Activated naive CD8-positive, alpha-beta T cell treated with anti-CD3 and anti-CD28 coated beads, Interleukin-2, amount 10 ng/mL, durations not matched to agents 7 days and 5 days (primary cell): ENCODE results near the gene SKI. TPM values are rescaled to one million over a fixed set of nuclear protein-coding genes. Genes with fewer than 3 reads are reported as not detected.

ENCODE experiments used
- ATAC-seq: fragments of 150-1000 bp; cut with Tn5 transposase; one replicate; pipeline ENCODE4 v1.10.0; 2021; ENCODE audit warnings: low read depth, moderate library complexity
- POLR2A ChIA-PET: fragments of 350-600 bp; sonication (Branson Sonifier 250); formaldehyde crosslinking; loops from one replicate; lab custom pipeline; 2021; ENCODE audit warnings: antibody characterized with exemption; lab: Charles Lee
- DNase-seq: peaks from one replicate; pipeline ENCODE4 v3.0.0; 2021
- H3K27ac Mint-ChIP-seq: one replicate; pipeline ENCODE4 v1.8.0; 2022; ENCODE audit warnings: mild to moderate bottlenecking, mixed read lengths
- H3K27me3 Mint-ChIP-seq: one replicate; pipeline ENCODE4 v1.8.0; 2022; ENCODE audit warnings: mild to moderate bottlenecking, moderate library complexity, mixed read lengths
- H3K36me3 Mint-ChIP-seq: one replicate; pipeline ENCODE4 v1.8.0; 2021; ENCODE audit warnings: mild to moderate bottlenecking, mixed read lengths
- H3K4me1 Mint-ChIP-seq: one replicate; pipeline ENCODE4 v1.8.0; 2021; ENCODE audit warnings: mixed read lengths
- H3K4me3 Mint-ChIP-seq: one replicate; pipeline ENCODE4 v1.8.0; 2022; ENCODE audit warnings: mild to moderate bottlenecking, moderate library complexity, mixed read lengths
- H3K9me3 Mint-ChIP-seq: one replicate; pipeline ENCODE4 v1.8.0; 2021; ENCODE audit warnings: mixed read lengths
- total RNA-seq, 2 experiments: library from RNA; stranded (reverse); gene quantifications; one replicate each; pipeline ENCODE4 v1.2.3, GENCODE V29; 2021

SKI gene
- 10 to 100 TPM; 59.3 to 71.6 TPM for total RNA-seq

DNA sequence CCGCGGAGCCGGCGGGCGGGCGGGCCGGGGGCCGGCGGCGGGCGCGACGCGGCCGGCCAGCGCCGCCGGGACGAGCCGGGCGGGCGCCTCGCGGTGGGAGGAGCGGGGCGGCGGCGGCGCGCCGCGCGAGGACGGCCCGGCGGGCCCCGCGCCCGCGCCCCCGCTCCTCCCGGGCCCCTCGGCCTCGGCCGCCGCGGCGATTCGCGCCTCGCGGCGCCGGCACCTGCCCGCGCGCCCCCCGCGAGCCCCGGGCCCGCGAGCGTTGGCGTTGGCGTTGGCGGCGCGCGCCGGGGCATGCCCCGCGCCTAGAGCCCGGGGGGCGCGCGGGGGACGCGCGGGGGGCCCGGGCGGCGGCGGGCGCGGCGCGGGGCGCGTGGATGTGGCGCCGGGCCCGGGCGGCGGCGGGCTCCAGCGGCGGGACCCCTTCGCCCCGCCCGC lies at the start of gene SKI:
SKI (plus strand) TSS at position 163 of the 438 bp plus-strand sequence. CDS start 448 bp downstream, outside the sequence.
- H3K36me3 Mint-ChIP-seq: peaks cover 3% of the 10 kb centered on the region
- peak within 1 kb of the TSS; percentile 94 for H3K4me3 Mint-ChIP-seq
- peak within 1 kb of the TSS; percentile 95 for H3K27ac Mint-ChIP-seq
- peaks cover 19% of the 10 kb centered on the region for H3K4me1 Mint-ChIP-seq
- H3K27me3 Mint-ChIP-seq: peaks cover 11% of the 10 kb centered on the region
- H3K9me3 Mint-ChIP-seq: no peaks in the 10 kb centered on the region
- POLR2A ChIA-PET: interaction anchor here (0.7 to 4.4 kb wide), 6 partner anchors 16 to 163 kb away, joined by 3 to 34 read pairs (median 8); partner anchors contain the start of genes MORN1 and RER1
- DNase-seq (no peak), ATAC-seq (no peak)

DNA sequence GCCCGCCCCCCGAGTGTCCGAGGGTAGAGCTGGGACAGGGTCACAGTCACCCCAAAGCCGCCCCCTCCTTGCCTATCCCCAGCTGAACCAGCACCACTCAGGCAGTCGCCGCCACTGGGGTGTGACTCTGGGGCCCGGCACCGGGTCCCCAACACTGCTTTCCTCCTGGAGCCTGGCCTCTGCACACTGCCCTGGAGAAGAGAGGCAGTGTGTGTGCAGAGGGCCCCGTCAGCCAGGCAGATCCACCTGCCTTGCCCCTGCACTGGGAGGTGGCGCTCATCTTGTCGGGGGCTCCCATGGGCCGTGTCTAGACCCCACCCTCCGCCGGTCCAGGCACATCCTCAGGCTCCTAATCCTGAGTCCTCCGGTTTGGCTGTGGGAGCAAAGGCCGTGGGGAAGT lies 49.2 kb upstream of the SKI start:
- no peak overlapping the region for H3K4me3 Mint-ChIP-seq
- no peak overlapping the region for H3K27ac Mint-ChIP-seq
- no peak for ATAC-seq
- H3K4me1 Mint-ChIP-seq: no peaks in the 10 kb centered on the region
- POLR2A ChIA-PET: no interaction called here
- DNase-seq: no peak
- H3K9me3 Mint-ChIP-seq: no peaks in the 10 kb centered on the region
- H3K36me3 Mint-ChIP-seq: no peaks in the 10 kb centered on the region
- no peaks in the 10 kb centered on the region for H3K27me3 Mint-ChIP-seq

DNA sequence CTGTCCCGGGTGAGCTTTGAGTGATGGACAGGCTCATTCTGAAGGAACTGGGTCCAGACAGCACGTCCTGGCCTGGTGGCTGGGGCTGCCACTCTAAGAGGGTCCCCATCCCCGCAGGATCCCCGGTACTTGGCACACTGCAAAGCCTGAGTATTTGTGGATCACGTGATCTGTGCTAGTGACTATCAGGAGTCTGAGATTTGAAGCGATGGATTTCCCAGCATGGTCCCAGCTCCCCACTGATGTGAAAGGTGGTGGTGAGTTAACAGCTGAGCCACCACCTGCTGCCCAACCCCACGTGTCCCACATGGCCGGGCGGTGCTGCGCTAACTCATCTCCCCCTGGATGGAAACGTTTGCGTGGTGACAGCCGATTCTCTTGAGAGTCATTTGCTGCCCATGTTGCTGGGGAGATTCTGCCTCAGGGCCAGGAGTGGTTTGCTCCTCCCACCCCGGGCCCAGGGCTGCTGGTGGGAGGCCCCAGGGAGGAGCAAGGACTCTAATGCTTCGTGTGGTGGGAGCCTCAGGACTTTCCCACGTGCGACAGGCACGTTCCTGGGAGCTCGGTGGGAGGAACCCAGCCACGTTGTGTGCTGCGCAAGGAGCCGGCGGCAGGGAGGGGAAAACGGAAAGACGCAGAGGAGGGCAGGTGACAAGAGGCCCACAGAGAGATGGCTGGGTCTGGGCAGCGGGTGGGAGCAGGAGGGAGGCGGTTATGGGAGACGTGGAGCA lies 48.7 kb upstream of the SKI start:
- Mint-ChIP-seq H3K27ac (no peak overlapping the region), H3K27me3 (no peaks in the 10 kb centered on the region), H3K9me3 (no peaks in the 10 kb centered on the region), H3K4me3 (no peak overlapping the region), H3K36me3 (no peaks in the 10 kb centered on the region), H3K4me1 (no peaks in the 10 kb centered on the region)
- POLR2A ChIA-PET: no interaction called here
- ATAC-seq (no peak), DNase-seq (no peak)

DNA sequence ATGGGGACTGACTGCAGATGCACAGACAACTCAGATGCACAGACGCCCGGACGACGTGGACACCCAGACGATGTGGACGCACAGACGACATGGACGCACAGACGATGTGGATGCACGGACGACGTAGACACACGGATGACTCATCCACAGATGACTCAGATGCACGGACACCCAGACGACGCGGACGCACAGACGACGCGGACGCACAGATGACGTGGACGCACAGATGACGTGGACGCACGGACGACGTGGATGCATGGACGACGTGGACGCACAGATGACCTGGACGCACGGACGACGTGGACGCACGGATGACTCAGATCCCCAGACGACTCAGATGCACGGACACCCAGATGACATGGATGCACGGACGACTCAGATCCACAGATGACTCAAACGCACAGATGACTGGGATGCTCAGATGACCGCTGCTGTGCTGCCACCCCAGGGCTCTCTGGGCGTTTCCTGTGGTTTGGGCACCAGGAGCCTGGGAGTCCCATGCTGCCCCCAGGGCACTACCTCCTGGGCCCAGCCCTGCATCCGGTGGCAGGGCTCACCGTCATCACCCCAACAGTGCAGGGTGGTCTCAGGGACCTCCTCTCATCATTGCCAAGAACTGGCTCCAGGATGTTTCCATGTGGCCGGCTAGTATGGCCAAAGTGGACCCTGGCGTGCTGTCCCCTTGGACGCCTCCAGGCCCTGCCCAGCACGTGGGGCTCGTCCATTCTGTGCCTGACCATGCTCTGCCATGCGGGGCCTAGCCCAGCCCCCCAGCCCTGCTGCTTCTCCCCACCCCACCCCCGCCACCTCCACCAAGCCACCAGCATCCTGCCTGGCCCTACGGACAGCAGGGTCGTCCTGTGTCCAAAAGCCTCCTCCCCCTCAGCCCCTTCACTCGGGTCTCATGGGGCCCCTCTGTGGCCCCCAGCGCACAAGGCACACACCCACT lies 47.5 kb upstream of the SKI start:
- Mint-ChIP-seq H3K36me3 (no peaks in the 10 kb centered on the region), H3K4me3 (no peak overlapping the region), H3K27me3 (no peaks in the 10 kb centered on the region), H3K9me3 (no peaks in the 10 kb centered on the region), H3K4me1 (no peaks in the 10 kb centered on the region), H3K27ac (no peak overlapping the region)
- DNase-seq (no peak), ATAC-seq (no peak)
- POLR2A ChIA-PET: no interaction called here

DNA sequence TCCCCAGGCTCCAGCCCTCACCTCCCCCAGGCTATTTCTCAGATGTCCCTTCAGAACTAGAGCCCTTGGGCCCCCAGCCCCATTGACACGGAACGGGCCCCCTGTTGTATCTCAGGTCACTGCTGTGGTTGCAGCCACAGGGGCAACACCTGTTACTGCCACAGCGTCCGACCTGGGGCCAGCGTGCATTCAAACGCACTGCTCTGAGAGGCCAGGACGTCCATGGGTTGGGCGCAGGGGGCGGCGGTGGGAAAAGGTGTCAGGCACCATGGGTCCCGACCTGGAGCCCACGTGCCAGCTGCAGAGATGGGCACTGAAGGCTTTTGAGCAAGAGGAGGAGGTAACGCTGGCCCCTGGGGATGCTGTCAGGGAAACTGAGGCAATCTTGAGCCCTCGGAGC lies 46.8 kb upstream of the SKI start:
- ATAC-seq (no peak), DNase-seq (no peak)
- Mint-ChIP-seq H3K4me3 (no peak overlapping the region), H3K27ac (no peak overlapping the region), H3K36me3 (no peaks in the 10 kb centered on the region), H3K9me3 (no peaks in the 10 kb centered on the region), H3K4me1 (no peaks in the 10 kb centered on the region), H3K27me3 (no peaks in the 10 kb centered on the region)
- POLR2A ChIA-PET: no interaction called here

DNA sequence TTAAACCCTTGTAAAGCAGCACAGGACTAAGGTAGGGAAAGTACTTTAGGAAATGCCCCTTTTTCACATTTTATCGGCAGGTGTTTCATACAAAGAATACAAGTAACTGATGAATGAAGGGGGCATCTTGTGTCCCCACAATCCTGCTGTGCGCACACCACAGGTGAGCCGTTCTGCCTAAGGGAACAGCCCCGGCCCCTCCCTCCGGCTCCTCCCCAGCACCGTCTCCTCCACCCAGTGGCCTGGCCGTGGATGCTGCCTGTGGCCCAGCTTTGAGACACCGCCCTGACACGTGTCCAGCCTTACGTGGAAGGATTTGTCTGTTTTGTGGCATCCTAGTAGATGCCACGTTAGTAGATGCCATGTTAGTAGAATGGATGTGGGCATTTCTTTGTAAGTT lies 46.4 kb upstream of the SKI start:
- H3K4me3 Mint-ChIP-seq: no peak overlapping the region
- DNase-seq: no peak
- no peaks in the 10 kb centered on the region for H3K9me3 Mint-ChIP-seq
- no peak for ATAC-seq
- no peaks in the 10 kb centered on the region for H3K36me3 Mint-ChIP-seq
- H3K4me1 Mint-ChIP-seq: no peaks in the 10 kb centered on the region
- POLR2A ChIA-PET: no interaction called here
- H3K27me3 Mint-ChIP-seq: no peaks in the 10 kb centered on the region
- no peak overlapping the region for H3K27ac Mint-ChIP-seq

DNA sequence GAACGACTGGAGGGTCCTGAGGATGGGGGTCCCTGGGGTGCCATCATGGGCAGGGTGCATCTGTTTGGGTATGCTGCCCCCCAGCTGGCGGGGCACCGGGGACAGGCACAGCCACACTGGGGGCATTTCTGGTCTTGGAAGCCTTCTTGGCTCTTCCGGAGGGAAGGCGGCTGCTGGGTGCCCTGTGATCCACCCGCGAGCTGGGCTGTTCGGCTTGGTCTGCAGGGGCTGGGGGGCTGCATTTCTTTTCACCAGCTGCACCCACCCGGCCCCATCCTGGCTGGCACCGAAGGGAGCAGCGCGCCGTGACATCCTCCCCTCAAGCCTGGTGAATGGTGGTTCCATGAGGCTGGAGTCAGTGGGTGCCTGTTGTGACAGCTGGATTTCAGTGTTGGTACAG lies 45.7 kb upstream of the SKI start:
- Mint-ChIP-seq H3K4me1 (no peaks in the 10 kb centered on the region), H3K36me3 (no peaks in the 10 kb centered on the region), H3K27ac (no peak overlapping the region), H3K9me3 (no peaks in the 10 kb centered on the region), H3K4me3 (no peak overlapping the region), H3K27me3 (no peaks in the 10 kb centered on the region)
- ATAC-seq (no peak), DNase-seq (no peak)
- POLR2A ChIA-PET: no interaction called here

DNA sequence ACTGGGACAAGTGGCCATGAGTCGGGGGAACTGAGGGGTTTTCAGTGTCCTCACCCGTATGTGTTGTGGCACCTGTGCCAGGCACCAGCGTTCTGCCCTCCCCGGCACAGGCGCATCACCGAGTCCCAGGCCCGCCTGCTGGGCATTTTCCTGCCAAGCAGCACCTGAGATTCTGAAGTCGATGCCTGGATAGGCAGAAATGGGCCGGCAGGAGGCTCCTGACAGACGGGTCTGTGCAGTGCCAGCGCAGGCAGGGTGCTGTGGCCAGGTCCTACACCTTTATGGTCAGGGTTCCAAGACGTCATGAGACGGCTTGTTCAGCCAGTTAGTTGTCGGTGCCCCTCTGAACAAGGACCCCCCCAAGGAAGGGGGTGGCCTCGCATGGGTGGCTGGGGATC lies 44.2 kb upstream of the SKI start:
- no peaks in the 10 kb centered on the region for H3K27me3 Mint-ChIP-seq

DNA sequence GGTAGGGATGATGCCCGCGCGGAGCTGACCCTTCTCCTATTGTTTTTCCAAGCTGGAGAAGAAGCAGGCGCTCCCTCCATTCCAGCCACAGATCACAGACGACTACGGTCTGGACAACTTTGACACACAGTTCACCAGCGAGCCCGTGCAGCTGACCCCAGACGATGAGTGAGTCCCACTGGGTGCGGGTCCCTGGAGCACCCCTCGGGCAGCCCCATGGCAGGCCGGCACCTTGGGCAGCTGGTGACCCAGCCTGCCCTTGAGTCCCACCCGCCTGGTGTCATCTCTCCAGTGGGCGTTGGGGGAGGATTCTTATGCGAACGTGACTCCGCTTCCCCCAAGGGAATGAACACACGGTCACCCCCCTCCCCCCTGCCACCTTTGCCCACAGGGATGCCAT lies 43.6 kb upstream of the SKI start:
- H3K27me3 Mint-ChIP-seq: no peaks in the 10 kb centered on the region
- no peaks in the 10 kb centered on the region for H3K9me3 Mint-ChIP-seq
- DNase-seq (no peak), ATAC-seq (no peak)
- no peak overlapping the region for H3K27ac Mint-ChIP-seq
- POLR2A ChIA-PET: no interaction called here
- no peak overlapping the region for H3K4me3 Mint-ChIP-seq
- H3K36me3 Mint-ChIP-seq: no peaks in the 10 kb centered on the region
- peaks cover 2% of the 10 kb centered on the region for H3K4me1 Mint-ChIP-seq

More for the DNA sequence above, 44.2 kb upstream of the SKI start:
- Mint-ChIP-seq H3K36me3 (no peaks in the 10 kb centered on the region), H3K4me3 (no peak overlapping the region), H3K4me1 (no peaks in the 10 kb centered on the region), H3K9me3 (no peaks in the 10 kb centered on the region), H3K27ac (no peak overlapping the region)
- ATAC-seq (no peak), DNase-seq (no peak)
- POLR2A ChIA-PET: no interaction called here

DNA sequence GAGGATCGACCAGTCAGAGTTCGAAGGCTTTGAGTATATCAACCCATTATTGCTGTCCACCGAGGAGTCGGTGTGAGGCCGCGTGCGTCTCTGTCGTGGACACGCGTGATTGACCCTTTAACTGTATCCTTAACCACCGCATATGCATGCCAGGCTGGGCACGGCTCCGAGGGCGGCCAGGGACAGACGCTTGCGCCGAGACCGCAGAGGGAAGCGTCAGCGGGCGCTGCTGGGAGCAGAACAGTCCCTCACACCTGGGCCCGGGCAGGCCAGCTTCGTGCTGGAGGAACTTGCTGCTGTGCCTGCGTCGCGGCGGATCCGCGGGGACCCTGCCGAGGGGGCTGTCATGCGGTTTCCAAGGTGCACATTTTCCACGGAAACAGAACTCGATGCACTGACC lies 43.2 kb upstream of the SKI start:
- Mint-ChIP-seq H3K4me1 (peaks cover 2% of the 10 kb centered on the region), H3K9me3 (no peaks in the 10 kb centered on the region), H3K4me3 (no peak overlapping the region), H3K27me3 (no peaks in the 10 kb centered on the region), H3K36me3 (no peaks in the 10 kb centered on the region), H3K27ac (no peak overlapping the region)
- ATAC-seq: no peak
- no peak for DNase-seq
- POLR2A ChIA-PET: no interaction called here

DNA sequence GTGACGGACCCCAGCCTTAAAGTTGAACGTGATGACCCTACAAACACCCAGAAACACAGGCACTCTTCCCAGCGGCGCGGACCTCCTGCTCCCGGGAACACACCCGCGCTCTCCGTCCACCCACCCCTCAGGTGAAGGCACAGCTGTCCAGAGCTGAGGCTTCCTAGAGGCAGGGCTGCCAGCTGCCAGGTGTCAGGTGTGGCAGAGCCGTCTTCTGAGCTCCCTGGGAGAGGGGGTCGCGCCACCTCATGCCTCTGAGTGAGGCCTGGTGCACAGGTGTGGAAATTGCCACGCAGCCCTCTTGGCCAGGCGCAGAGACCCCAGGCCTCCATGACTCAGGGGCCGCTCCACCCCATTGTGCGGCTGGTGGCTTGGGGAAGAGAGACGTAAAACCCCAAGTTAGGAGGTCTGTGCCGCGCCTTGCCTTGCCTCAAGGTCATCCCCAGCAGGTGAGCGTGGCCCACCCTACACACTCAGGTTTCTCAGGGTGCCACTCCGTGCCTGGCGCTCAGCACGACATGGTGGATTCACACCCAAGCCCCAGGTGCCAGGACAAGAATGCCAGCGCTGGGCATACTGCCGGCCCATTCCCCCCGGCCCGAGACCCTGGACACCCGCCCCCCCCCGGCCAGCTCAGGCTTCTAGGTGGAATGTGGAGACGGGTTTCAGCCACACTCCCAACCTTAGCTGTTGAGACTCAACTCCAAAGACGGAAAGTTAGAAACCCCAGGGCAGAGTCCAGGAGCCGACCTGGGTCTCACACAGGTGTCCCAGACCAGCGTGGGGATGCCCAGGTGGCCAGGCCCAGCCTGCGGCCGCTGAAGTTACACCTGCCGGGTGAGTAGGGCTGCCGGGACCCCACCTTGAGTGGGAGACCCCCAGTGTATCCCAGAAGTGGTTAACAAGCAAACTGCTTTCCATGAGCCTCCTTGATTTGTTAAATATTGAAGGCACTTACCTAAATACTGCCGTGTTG lies 42.0 kb upstream of the SKI start:
- no peak for DNase-seq
- no peak for ATAC-seq
- Mint-ChIP-seq H3K27me3 (no peaks in the 10 kb centered on the region), H3K36me3 (no peaks in the 10 kb centered on the region), H3K4me1 (peaks cover 7% of the 10 kb centered on the region), H3K4me3 (no peak overlapping the region), H3K27ac (no peak overlapping the region), H3K9me3 (no peaks in the 10 kb centered on the region)
- POLR2A ChIA-PET: no interaction called here

DNA sequence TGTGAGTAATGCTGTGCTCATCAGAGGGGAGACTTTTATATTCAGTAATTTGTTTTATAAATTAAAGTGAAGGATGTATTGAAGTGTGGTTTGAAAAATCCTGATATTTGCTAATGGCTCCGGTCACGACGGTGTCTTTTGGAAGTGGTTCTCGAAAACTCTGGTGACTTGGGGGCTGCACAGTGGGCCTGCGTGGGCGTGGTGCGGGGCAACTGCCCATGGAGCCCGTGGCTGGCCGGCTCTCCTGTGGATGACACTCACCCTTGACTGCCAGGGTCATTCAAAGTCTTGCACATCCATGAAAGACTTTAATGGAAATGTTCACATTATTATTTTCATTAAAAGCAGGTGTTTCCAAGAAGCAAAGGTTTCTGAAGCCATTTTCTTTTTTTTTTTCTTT lies 41.2 kb upstream of the SKI start:
- Mint-ChIP-seq H3K4me3 (no peak overlapping the region), H3K9me3 (no peaks in the 10 kb centered on the region), H3K27me3 (no peaks in the 10 kb centered on the region), H3K4me1 (peaks cover 8% of the 10 kb centered on the region), H3K36me3 (no peaks in the 10 kb centered on the region), H3K27ac (no peak overlapping the region)
- DNase-seq (no peak), ATAC-seq (no peak)
- POLR2A ChIA-PET: no interaction called here

DNA sequence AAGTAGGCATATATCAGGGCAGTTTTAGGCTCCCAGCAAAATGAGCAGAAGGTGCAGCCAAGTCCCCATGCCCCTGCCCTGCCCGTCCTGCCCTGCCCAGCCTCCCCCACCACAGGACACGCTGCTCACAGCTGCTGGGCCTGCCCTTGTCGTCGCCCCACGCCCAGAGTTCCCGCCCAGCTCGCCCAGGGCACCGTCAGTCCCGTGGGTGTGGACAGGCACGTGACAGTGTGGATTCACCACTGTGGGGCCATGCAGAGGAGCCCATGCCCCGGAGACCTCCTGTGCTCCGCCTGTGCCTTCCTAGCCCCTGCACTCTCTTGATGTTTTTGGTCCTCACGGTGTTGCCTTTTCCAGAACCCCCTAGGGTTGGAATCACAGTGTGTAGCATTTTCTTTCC lies 40.5 kb upstream of the SKI start:
- DNase-seq: no peak
- Mint-ChIP-seq H3K4me1 (peaks cover 8% of the 10 kb centered on the region), H3K36me3 (no peaks in the 10 kb centered on the region), H3K4me3 (no peak overlapping the region), H3K27me3 (no peaks in the 10 kb centered on the region), H3K27ac (no peak overlapping the region), H3K9me3 (no peaks in the 10 kb centered on the region)
- ATAC-seq: no peak
- POLR2A ChIA-PET: interaction anchor here (0.9 kb wide), 1 partner anchor 224 kb away, joined by 3 read pairs; no protein-coding TSS in a partner anchor
